ENCODE data around the gene CPM. TPM values are rescaled to one million over a fixed set of nuclear protein-coding genes. Genes with fewer than 3 reads are reported as not detected.

Gene CPM
- total RNA-seq, 1 experiment from 2014 or later = 4.2 TPM

DNA sequence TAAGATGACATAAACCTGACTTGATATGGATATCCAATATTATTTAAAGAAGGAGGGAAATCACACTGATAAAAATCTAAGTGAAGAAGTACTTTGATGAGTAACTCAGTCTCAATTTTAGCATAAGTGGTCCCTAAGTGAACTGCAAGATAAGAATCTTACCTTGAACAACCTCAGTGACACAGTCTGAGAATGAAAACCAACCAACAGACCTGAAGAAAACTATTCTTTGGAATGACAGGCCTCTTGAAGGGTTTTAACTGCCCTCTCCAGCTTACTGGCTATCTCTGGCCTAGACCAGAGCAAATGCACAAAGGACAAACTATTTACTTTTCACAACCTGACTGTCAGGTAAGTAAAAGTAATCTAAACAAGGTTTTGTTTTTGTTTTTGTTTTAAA is 44.7 kb downstream of the CPM start:
- H3F3A ChIP-seq (ENCODE audit: insufficient read depth, low read depth) = no peaks in the 10 kb centered on the region
- intact Hi-C loops (cut with micrococcal nuclease; ENCODE audit: unreplicated experiment) = no loop called here
- no peaks in the 10 kb centered on the region for H3K36me3 ChIP-seq (ENCODE audit: low read depth)
- H3K9me2 ChIP-seq (ENCODE audit: insufficient read depth) = no peaks in the 10 kb centered on the region
- no peak overlapping the region for H3K27ac ChIP-seq
- H3K4me1 ChIP-seq (replicated peaks; ENCODE audit: insufficient read depth) = no peaks in the 10 kb centered on the region
- BruUV-seq (replicated peaks) = no TSS peak
- H3K79me2 ChIP-seq (ENCODE audit: low read depth) = no peaks in the 10 kb centered on the region
- no peak overlapping the region for H2AFZ ChIP-seq
- H3K27me3 ChIP-seq (ENCODE audit: insufficient read depth, low read depth) = no peaks in the 10 kb centered on the region
- no peak overlapping the region for H3K4me3 ChIP-seq
- TF ChIP-seq, protein P1, sequence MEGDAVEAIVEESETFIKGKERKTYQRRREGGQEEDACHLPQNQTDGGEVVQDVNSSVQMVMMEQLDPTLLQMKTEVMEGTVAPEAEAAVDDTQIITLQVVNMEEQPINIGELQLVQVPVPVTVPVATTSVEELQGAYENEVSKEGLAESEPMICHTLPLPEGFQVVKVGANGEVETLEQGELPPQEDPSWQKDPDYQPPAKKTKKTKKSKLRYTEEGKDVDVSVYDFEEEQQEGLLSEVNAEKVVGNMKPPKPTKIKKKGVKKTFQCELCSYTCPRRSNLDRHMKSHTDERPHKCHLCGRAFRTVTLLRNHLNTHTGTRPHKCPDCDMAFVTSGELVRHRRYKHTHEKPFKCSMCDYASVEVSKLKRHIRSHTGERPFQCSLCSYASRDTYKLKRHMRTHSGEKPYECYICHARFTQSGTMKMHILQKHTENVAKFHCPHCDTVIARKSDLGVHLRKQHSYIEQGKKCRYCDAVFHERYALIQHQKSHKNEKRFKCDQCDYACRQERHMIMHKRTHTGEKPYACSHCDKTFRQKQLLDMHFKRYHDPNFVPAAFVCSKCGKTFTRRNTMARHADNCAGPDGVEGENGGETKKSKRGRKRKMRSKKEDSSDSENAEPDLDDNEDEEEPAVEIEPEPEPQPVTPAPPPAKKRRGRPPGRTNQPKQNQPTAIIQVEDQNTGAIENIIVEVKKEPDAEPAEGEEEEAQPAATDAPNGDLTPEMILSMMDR (conservative IDR thresholded peaks at IDR 0.05) = no peak
- TF ChIP-seq EZH2 (IDR thresholded peaks at IDR 0.05; ENCODE audit: low read depth) = no peak
- DNase-seq = no peak
- H4K20me1 ChIP-seq (ENCODE audit: insufficient read depth) = no peaks in the 10 kb centered on the region
- no peak overlapping the region for H3K4me2 ChIP-seq
- no peaks in the 10 kb centered on the region for H3K9me3 ChIP-seq (ENCODE audit: insufficient read depth, low read depth)
- ChIA-PET CTCF (no interaction called here), POLR2A (ENCODE audit: unreplicated experiment) (no interaction called here)

DNA sequence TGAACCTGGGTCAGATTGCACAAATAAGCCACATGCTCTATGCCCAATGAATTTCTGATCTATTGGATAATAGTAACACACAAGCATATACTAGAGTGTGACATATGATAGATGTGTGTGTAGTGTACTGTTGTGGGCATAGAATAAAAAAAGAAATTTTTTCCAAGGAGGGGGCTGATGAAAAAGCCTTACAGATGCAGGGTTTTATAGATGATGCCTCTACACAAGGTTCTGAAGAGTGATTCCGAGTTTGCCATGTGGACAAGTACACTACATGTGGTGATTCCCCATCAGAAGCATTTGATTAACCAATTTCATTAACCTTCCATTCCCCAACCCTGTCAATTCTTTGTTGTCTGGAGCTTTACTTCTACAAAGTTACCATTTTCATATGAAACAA is 45.3 kb downstream of the CPM start:
- Histone ChIP-seq H3K27ac (no peak overlapping the region), H3K27me3 (ENCODE audit: insufficient read depth, low read depth) (no peaks in the 10 kb centered on the region), H4K20me1 (ENCODE audit: insufficient read depth) (no peaks in the 10 kb centered on the region), H3K36me3 (ENCODE audit: low read depth) (no peaks in the 10 kb centered on the region), H3K79me2 (ENCODE audit: low read depth) (no peaks in the 10 kb centered on the region), H3K4me2 (no peak overlapping the region), H3K4me1 (replicated peaks; ENCODE audit: insufficient read depth) (no peaks in the 10 kb centered on the region), H3K4me3 (no peak overlapping the region), H3K9me2 (ENCODE audit: insufficient read depth) (no peaks in the 10 kb centered on the region), H2AFZ (no peak overlapping the region), H3K9me3 (ENCODE audit: insufficient read depth, low read depth) (no peaks in the 10 kb centered on the region), H3F3A (ENCODE audit: insufficient read depth, low read depth) (no peaks in the 10 kb centered on the region)
- CTCF ChIA-PET = no interaction called here
- intact Hi-C loops (cut with micrococcal nuclease; ENCODE audit: unreplicated experiment) = no loop called here
- TF ChIP-seq EZH2 (IDR thresholded peaks at IDR 0.05; ENCODE audit: low read depth) = no peak
- TF ChIP-seq, protein P1 (conservative IDR thresholded peaks at IDR 0.05) = no peak
- DNase-seq = no peak
- BruUV-seq (replicated peaks) = no TSS peak
- POLR2A ChIA-PET (ENCODE audit: unreplicated experiment) = no interaction called here

DNA sequence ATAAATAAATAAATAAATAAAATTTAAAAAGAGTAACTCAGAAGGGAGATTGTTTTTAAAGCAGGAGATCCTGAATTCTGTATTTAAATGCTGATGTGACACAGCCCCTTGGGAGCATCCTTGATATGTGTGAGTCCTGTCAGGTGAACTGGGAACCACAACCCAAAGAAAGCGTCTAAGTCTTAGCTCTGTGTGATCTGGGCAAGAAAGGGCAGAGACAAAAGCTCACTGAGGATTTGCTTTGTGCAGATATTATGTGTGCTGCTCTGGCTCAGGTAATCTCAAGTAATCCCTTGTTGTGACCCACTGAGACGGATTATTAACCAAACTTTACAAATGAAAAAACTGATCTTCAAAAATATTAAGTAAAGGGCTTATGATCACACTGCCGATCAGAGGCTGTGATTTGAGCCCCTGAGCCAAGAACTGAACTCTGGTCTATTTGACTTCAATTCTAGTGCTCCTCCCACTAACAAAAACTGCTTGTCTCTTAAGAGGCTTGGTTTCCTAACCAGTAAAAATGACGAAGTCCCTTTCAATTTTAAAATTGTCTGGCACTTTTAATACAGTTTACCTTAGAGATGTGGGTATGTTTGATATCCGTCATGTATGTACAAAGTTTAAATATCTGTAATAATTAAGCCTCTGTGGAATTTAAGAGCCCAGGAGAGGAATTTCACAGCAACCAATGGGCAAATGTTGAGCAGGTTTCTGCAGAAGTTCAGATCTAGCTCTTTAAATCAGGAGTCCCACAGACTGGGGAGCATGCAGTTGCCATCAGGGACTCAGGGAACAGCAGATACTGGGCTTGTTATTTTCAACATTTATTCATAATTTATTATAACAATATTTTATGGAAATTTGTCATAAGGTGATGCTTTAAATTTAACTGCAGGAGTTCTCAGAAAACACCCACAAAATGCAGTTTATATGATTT is 46.1 kb downstream of the CPM start:
- Histone ChIP-seq H3K9me3 (ENCODE audit: insufficient read depth, low read depth) (no peaks in the 10 kb centered on the region; the same call in 1 of the 2 replicates), H3K36me3 (ENCODE audit: low read depth) (no peaks in the 10 kb centered on the region), H3K27me3 (ENCODE audit: insufficient read depth, low read depth) (no peaks in the 10 kb centered on the region), H3K79me2 (ENCODE audit: low read depth) (no peaks in the 10 kb centered on the region), H3K27ac (no peak overlapping the region), H3K4me2 (no peak overlapping the region), H3K9me2 (ENCODE audit: insufficient read depth) (no peaks in the 10 kb centered on the region), H4K20me1 (ENCODE audit: insufficient read depth) (no peaks in the 10 kb centered on the region), H3F3A (ENCODE audit: insufficient read depth, low read depth) (no peaks in the 10 kb centered on the region), H3K4me3 (no peak overlapping the region), H3K4me1 (replicated peaks; ENCODE audit: insufficient read depth) (no peaks in the 10 kb centered on the region), H2AFZ (no peak overlapping the region)
- CTCF ChIA-PET = no interaction called here
- no TSS peak for BruUV-seq (replicated peaks)
- intact Hi-C loops (cut with micrococcal nuclease; ENCODE audit: unreplicated experiment) = no loop called here
- TF ChIP-seq, protein P1 (conservative IDR thresholded peaks at IDR 0.05) = no peak
- TF ChIP-seq EZH2 (IDR thresholded peaks at IDR 0.05; ENCODE audit: low read depth) = no peak
- POLR2A ChIA-PET (ENCODE audit: unreplicated experiment) = no interaction called here
- DNase-seq = no peak
